HL-60/S4 (cell line): ENCODE results near the gene ZSWIM9.
"Not testable (repeated sequence)": the region's sequence is repeated elsewhere in the genome, so short reads cannot be mapped to it uniquely, and the experiment has no call there.

Experiments used
- in situ Hi-C: fragments of 300-500 bp; cut with MboI; formaldehyde crosslinking; loops from 2 replicates; pipeline ENCODE4 v1.14.3; 2022; ENCODE audit warnings: low sequenced_read_pairs

Gene ZSWIM9

GRCh38 chr19:48210005-48210404, 39.5 kb downstream of the ZSWIM9 start:
- in situ Hi-C loops, result no loop called here

GRCh38 chr19:48213959-48214358, 43.5 kb downstream of the ZSWIM9 start:
- in situ Hi-C loops, result no loop called here

- in situ Hi-C loops, result no loop called here
Observed at GRCh38 chr19:48216933-48217332, 46.5 kb downstream of the ZSWIM9 start.

- in situ Hi-C loops, result no loop called here
Observed at GRCh38 chr19:48218997-48219396, 48.5 kb downstream of the ZSWIM9 start.

- in situ Hi-C loops, result not testable (repeated sequence)
Observed at GRCh38 chr19:48220784-48221183, 50.3 kb downstream of the ZSWIM9 start.

- in situ Hi-C loops, result no loop called here
Observed at GRCh38 chr19:48221628-48222027, 51.1 kb downstream of the ZSWIM9 start.

- in situ Hi-C loops, result no loop called here
Observed at GRCh38 chr19:48230555-48231129, 60.2 kb downstream of the ZSWIM9 start.

- in situ Hi-C loops, result no loop called here
Observed at GRCh38 chr19:48237057-48237456, 66.6 kb downstream of the ZSWIM9 start.

- in situ Hi-C loops, result no loop called here
Observed at GRCh38 chr19:48239120-48239519, 68.6 kb downstream of the ZSWIM9 start.

GRCh38 chr19:48239582-48240141, 69.2 kb downstream of the ZSWIM9 start:
- in situ Hi-C loops, result no loop called here

- in situ Hi-C loops, result not testable (repeated sequence)
Observed at GRCh38 chr19:48241771-48242170, 71.3 kb downstream of the ZSWIM9 start.

GRCh38 chr19:48244281-48244680, 73.8 kb downstream of the ZSWIM9 start:
- in situ Hi-C loops, result no loop called here

GRCh38 chr19:48246101-48246500, 75.6 kb downstream of the ZSWIM9 start:
- in situ Hi-C loops, result no loop called here

- in situ Hi-C loops, result no loop called here
Observed at GRCh38 chr19:48247212-48247611, 76.7 kb downstream of the ZSWIM9 start.
